Stimulated activated CD4-positive, alpha-beta T cell treated with anti-CD3 and anti-CD28 coated beads, Interleukin-4, amount 100 ng/mL, for 4 hours (primary cell): ENCODE results near the gene SEMA3C.
"Not testable (repeated sequence)": the region's sequence is repeated elsewhere in the genome, so short reads cannot be mapped to it uniquely, and the experiment has no call there.

Experiments used
- DNase-seq, 2 experiments: peaks; one replicate each; pipeline ENCODE4 v3.0.0-alpha.2; 2020

SEMA3C gene

GRCh38 chr7:80918909-80919721, at the start of gene SEMA3C:
Gene SEMA3C, minus strand, starts transcription at chr7:80919051. Its CDS starts 2,270 bp downstream, at chr7:80916781.
- DNase-seq: peak in 1 of 2 experiments; percentile 1

- DNase-seq: no peak
These were observed 49.8 kb upstream of the SEMA3C start for GRCh38 chr7:80968606-80969005.

- no peak for DNase-seq
These were observed 49.1 kb upstream of the SEMA3C start for GRCh38 chr7:80967917-80968297.

GRCh38 chr7:80967071-80967916, 48.4 kb upstream of the SEMA3C start:
- DNase-seq: no peak

- no peak for DNase-seq
These were observed 41.5 kb upstream of the SEMA3C start for GRCh38 chr7:80960244-80960795.

- DNase-seq: no peak
These were observed 38.5 kb upstream of the SEMA3C start for GRCh38 chr7:80957226-80957777.

GRCh38 chr7:80954191-80954590, 35.3 kb upstream of the SEMA3C start:
- DNase-seq: no peak

- no peak for DNase-seq
These were observed 31.7 kb upstream of the SEMA3C start for GRCh38 chr7:80950550-80950967.

- DNase-seq: no peak
These were observed 30.6 kb upstream of the SEMA3C start for GRCh38 chr7:80949449-80949848.

- DNase-seq: no peak
These were observed 28.0 kb upstream of the SEMA3C start for GRCh38 chr7:80946858-80947257.

GRCh38 chr7:80945976-80946375, 27.1 kb upstream of the SEMA3C start:
- DNase-seq: no peak

- DNase-seq: no peak
These were observed 24.5 kb upstream of the SEMA3C start for GRCh38 chr7:80943342-80943741.

- DNase-seq: no peak
These were observed 23.6 kb upstream of the SEMA3C start for GRCh38 chr7:80942261-80943041.

GRCh38 chr7:80941208-80941758, 22.4 kb upstream of the SEMA3C start:
- DNase-seq: no peak

GRCh38 chr7:80940539-80941207, 21.8 kb upstream of the SEMA3C start:
- DNase-seq: no peak

- DNase-seq: no peak
These were observed 18.5 kb upstream of the SEMA3C start for GRCh38 chr7:80937336-80937735.

- DNase-seq: no peak
These were observed 17.3 kb upstream of the SEMA3C start for GRCh38 chr7:80935991-80936780.

GRCh38 chr7:80934321-80934720, 15.5 kb upstream of the SEMA3C start:
- DNase-seq: no peak

- no peak for DNase-seq
These were observed 13.7 kb upstream of the SEMA3C start for GRCh38 chr7:80932536-80932935.

GRCh38 chr7:80929619-80930018, 10.8 kb upstream of the SEMA3C start:
- DNase-seq: no peak

- DNase-seq: not testable (repeated sequence)
These were observed 8.1 kb upstream of the SEMA3C start for GRCh38 chr7:80926955-80927354.
